Measurements from ENCODE around the gene MYO16.
"Not testable (repeated sequence)": the region's sequence is repeated elsewhere in the genome, so short reads cannot be mapped to it uniquely, and the experiment has no call there.

Gene MYO16

GRCh38 chr13:109072505-109072904, 443.1 kb downstream of the MYO16 start:
- no peak for DNase-seq (ENCODE audit: low read depth)

DNA sequence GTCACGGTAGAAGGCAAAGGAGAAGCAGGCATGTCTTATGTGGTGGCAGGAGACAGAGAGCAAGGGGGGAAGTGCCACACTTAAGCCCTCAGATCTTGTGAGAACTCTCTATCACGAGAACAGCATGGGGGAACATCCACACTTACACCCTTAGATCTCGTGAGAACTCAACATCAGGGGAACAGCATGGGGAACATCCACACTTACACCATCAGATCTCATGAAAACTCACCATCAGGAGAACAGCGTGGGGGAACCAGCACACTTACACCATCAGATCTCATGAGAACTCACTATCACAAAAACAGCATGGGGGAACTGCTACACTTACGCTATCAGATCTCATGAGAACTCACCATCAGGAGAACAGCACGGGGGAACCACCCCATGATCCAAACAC, 445.0 kb downstream of the MYO16 start:
- no peak for DNase-seq (ENCODE audit: low read depth)

GRCh38 chr13:109074853-109075252, 445.4 kb downstream of the MYO16 start:
- no peak for DNase-seq (ENCODE audit: low read depth)

- no peak for DNase-seq (ENCODE audit: low read depth)
Observed at GRCh38 chr13:109087916-109088623, 458.7 kb downstream of the MYO16 start.

DNA sequence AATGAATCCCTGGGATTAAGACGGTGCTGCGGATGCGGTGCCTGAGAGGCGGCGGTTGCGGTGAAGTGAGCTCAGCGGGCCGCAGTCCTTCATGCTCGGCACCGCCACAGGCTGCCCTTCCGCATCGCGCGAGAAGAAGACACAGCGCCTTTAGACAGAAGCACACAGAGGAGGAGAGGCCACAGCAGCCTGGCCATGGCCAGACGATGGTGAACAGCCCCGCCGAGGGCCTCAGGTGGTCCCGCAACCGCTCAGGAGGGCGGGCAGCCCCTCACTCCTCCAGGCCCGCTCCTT, 459.2 kb downstream of the MYO16 start:
- no peak for DNase-seq (ENCODE audit: low read depth)

DNA sequence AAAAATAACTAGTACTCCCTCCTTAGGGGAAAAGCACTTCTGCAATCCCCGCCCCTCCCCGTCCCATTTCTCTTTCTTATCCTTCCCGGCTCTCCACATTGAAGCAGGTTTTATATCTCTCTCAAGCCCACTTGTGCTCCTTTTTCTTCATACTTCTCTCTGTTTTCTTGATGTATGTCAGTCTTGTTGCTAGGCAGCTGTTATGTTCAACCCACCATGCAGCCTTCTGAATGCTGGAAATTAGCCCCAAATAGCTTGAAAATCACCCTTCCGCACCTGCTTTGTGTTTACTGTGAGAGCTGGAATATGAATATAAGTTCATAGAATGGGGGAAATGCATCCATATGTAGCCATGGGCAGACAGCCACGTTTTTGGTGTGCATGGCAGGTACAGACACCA, 461.4 kb downstream of the MYO16 start:
- DNase-seq (ENCODE audit: low read depth) = no peak

DNA sequence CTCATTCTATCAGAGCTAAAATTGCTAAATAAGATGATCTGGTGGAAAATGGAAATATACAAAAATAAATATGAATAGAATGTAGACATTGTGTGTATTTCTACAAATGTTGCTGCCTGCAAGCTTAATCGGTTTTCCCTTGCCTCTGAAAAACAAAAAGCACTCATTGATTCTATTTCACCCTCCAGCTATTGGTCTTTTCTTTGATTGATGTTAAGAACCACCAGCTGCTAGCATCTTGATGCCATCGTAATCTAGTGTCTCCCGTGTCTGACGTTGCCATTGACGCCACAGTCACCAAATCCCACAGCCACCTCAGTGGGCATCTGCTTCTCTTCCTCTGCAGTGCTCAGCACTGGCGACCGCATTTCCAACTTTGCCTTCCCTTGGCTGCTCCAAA, 461.8 kb downstream of the MYO16 start:
- DNase-seq (ENCODE audit: low read depth) = no peak

DNA sequence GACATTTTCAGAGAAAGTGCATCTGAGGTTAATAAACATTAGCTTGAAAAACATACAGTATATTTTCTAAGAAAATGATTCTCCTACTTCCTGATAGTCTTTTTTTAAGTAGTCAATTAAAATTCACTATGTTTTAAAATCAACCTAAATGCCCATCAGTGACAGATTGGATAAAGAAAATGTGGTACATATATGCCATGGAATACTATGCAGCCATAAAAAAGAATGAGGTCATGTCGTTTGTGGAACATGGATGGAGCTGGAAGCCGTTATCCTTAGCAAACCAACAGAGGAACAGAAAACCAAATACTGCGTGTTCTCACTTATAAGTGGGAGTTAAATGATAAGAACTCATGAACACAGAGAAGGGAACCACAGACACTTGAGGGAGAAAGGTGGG, 462.8 kb downstream of the MYO16 start:
- not testable (repeated sequence) for DNase-seq (ENCODE audit: low read depth)

DNA sequence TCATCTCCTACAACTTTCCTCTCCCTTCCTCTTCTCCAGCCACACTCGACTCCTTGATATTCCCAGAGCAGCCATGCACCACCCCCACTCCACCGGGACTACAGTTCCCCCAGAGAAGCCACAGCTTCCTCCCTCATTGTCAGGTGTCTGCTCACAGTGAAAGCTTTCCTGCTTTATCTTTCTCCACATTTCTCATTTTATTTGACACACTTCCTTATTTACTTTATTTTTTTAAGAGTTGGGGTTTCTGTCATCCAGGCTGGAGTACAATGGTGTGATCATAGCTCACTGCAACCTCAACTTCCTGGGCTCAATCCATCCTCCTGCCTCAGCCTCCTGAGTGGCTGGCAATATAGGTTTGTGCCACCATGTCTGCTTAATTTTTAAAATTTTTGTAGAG, 464.6 kb downstream of the MYO16 start:
- DNase-seq (ENCODE audit: low read depth) = no peak

DNA sequence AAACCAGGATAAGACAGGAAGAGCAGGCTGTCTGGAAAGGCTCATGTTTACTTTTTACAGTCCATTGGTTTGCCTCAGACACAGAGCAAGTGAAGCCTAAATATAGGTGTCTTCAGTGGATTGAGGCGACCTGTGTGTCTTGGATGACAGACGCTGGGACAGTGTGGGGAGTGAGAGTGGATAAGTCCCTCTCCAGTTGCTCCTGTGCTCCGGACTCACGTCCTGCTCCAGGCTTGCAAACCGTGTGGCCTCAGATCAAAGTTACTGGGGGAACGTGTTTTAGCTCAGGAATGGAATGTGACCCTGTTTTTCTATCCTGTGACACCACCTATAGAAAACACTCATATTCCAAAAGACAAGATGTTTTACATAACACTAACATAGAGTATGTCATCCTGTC, 465.7 kb downstream of the MYO16 start:
- no peak for DNase-seq (ENCODE audit: low read depth)

DNA sequence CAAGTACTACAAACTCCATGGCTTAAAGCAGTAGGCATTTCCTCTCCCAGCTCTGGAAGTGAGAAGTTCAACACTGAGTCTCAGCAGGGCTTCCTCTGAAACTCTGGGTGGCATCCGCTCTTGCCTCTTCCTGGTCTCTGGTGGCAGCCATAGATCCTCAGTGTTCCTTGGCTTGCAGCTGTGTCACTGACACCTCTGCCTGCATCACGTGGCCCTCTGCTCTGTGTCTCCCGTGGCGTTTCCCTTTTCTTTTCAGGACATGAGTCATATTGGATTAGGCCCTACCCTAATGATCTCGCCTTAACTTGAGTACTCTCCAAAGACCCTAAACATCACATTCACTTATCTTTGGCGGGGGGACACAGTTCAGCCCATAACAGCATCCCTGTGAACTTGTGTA, 466.7 kb downstream of the MYO16 start:
- no peak for DNase-seq (ENCODE audit: low read depth)

DNA sequence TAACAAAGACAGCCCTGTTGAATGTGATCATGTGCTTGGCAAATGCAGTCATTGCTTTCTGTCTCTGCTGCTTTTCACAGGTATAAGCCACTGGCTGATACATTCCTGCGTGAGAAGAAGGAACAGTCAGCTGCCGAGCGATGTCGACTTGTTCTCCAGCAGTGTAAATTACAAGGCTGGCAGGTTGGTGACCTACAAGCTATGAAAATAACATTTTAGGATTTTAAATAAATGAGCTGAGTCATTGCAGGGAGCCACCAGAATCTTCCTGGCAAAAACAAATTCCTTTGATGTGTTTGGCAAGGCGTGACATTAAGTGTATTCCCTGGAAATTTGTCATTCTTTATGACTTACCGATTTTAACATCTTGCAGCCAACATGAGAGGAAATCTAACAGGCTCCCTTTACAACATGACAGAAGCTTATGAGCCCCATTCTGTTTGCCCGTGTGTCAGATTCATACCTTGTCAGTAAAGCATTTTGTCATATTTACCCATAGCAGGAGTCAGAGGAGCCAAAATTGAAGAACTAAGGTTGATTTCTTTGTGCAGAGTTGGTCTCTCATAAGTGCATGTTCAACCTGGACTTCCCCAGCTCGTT, 471.4 kb downstream of the MYO16 start:
- no peak for DNase-seq (ENCODE audit: low read depth)

- no peak for DNase-seq (ENCODE audit: low read depth)
Observed at GRCh38 chr13:109101550-109102144, 472.2 kb downstream of the MYO16 start.

DNA sequence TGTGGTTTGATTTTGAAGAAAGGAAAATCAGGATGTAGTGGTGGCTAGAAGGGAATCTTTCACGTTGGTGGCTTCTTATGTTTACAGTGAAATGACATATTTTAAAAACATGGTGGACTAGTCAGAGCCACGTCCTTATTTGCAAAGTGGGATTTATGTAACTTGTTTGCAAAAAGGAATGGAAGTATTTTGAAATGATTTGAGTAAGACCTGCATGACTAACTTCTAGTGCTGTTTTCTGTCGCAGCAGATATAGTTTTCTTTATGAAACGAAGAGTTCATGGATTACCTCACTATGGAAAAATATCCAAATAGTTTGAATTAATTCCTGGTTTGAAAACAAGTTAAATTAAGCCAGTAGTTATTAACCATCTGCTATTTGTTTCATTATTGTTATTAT, 476.5 kb downstream of the MYO16 start:
- DNase-seq (ENCODE audit: low read depth) = no peak

GRCh38 chr13:109110159-109110558, 480.7 kb downstream of the MYO16 start:
- DNase-seq (ENCODE audit: low read depth) = no peak

DNA sequence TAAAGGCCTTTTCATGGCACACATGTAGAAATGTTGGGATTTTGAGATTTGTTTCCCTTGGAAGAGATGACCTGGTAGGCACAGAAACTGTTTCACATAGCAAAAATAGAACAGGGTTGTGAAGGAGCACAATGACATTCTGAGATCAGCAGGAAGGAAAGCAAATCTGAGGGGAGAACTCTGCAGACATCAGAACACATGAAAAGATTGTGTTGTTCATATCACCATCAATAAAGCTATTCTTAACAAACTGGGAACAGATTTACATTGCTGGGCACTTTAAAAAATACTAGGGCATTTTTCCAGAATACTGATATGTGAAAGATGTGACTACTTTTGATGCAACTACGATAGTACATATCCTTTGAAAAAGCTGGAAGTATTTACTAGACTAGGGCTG, 481.7 kb downstream of the MYO16 start:
- DNase-seq (ENCODE audit: low read depth) = no peak

GRCh38 chr13:109113427-109113826, 484.0 kb downstream of the MYO16 start:
- no peak for DNase-seq (ENCODE audit: low read depth)

GRCh38 chr13:109114162-109114561, 484.8 kb downstream of the MYO16 start:
- DNase-seq (ENCODE audit: low read depth) = no peak

- DNase-seq (ENCODE audit: low read depth) = no peak
Observed at GRCh38 chr13:109114991-109115390, 485.6 kb downstream of the MYO16 start.

GRCh38 chr13:109118521-109118920, 489.1 kb downstream of the MYO16 start:
- DNase-seq (ENCODE audit: low read depth) = no peak

DNA sequence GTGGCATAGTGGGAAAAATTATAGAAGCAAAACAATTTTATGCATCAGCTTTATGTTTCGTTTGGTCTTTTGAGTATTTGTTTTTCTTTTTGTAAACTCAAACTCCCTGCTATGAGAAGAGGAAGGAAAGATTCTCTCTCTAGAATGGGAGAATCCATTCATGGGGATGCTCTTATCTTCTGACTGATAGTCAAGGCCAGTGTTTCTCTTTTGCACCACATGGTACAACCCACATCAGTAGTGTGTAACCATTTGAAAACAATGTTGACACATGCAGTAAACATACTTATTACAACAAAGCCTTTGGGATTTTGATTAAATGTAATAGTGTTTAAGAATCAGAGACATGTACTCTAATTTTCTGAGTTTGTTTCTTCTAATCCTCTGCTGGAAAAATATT, 490.5 kb downstream of the MYO16 start:
- DNase-seq (ENCODE audit: low read depth) = no peak

- no peak for DNase-seq (ENCODE audit: low read depth)
Observed at GRCh38 chr13:109121826-109122225, 492.4 kb downstream of the MYO16 start.

GRCh38 chr13:109123971-109124370, 494.6 kb downstream of the MYO16 start:
- no peak for DNase-seq (ENCODE audit: low read depth)

DNA sequence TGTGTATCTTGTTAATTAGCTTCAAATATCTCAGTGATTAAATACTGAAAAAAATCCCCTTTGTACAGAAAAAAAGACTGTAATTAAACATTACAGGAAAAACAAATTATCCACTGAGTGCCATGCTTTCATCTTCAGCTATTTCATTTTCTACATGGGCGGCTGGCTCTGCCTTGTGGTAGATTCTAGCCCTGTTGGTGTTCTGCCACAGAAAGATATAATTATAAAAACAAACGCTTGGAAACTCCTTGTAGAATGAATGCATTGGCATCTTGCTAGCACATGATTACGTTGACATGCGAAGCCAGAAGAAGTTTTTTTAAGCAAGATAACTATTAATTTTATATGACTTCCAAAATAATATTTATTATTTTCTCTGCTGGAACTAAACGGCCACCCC, 496.8 kb downstream of the MYO16 start:
- no peak for DNase-seq (ENCODE audit: low read depth)
